CD4-positive, alpha-beta T cell treated with Interferon gamma for 1 hour (primary cell): Measurements from ENCODE around the gene AQR.
"Not testable (repeated sequence)": the region's sequence is repeated elsewhere in the genome, so short reads cannot be mapped to it uniquely, and the experiment has no call there.

Experiments used
- DNase-seq: peaks from one replicate; pipeline ENCODE4 v3.0.0-alpha.2; 2020

The AQR gene

DNA sequence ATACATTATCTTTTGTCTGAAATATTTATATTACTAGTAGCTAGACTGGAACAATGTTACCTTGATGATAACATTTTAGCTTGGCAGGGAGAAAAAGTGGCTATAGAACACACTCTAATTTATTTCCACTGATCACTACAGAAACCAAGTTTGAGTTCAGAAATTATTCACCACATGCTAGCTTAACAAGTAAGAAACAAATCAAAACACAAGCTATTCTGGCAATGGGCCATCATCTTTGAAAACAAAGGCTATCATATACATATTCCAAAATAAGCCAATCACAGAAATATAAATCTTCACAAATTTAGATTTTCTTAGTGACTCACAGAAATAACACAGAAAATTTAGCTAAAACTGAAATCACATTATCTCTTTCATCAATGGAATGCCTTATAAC is 17.1 kb downstream of the AQR start:
- DNase-seq, result no peak

DNA sequence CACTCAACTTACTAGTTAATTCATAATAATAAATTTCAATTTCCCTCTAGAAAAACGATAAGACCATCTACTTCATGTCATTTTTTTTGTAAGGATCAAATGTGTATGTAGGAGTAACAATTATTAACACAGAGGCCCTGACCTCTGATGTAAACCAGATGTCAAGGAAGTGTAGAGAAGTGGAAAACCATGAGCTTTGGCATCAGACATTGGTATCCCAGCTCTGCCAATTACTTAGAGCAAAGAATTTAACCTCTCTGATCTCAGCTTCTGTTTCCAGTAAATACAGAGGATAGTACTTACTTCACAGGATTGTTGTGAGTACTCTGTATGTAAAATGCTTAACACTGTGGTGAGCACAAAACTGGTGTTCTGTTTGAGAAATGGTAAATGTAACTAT is 17.5 kb downstream of the AQR start:
- DNase-seq, result no peak

DNA sequence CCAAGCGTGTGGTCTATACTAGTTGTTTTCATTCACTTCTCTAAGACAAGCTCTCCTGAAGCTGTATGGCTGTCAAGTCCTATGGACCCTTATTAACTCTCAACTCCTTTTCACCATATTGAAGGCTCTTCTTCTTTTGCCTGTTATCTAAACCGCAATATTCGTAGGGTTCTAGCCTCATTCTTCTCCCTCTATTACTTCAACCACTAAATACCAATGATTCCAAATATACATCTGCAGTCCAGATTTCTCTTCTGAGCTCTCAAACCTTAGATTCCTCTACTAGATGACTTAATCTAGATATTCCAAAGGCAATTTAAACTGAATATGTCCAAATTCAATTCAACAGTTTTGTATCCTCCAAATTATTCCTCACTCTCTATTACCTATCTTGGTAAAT is 24.6 kb downstream of the AQR start:
- no peak for DNase-seq

DNA sequence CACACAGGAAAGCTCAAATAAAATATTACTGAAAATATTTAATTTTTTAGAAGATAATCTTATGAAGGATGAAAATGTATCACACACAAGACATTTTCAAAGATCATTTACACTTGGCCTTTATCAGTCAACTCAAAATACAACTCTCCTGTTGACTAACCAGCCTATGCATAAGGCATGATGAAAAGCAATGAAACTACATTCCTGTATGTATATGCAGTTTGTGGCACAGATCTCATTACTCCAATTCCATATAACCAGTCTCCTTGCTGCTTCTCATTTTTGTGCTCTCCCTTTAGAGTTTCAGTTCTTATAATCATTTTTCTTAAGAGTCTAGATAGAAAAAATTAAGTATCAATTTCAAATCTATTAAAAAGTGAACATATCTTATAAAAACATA is 25.8 kb downstream of the AQR start:
- no peak for DNase-seq

DNA sequence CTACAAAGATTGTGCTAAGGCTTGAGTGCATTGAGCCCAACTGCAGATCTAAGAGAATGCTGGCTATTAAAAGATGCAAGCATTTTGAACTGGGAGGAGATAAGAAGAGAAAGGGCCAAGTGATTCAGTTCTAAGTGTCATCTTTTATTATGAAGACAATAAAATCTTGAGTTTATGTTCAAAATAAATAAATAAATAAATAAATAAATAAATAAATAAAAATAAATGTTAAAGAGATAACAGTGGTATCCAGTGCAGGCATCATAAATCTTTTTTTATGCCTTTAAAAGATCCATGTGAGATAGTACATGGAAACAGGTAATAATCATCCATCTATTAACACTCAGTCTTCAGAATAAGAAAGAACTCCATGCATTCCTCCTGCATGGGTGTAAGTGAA is 26.3 kb downstream of the AQR start:
- DNase-seq, result not testable (repeated sequence)

DNA sequence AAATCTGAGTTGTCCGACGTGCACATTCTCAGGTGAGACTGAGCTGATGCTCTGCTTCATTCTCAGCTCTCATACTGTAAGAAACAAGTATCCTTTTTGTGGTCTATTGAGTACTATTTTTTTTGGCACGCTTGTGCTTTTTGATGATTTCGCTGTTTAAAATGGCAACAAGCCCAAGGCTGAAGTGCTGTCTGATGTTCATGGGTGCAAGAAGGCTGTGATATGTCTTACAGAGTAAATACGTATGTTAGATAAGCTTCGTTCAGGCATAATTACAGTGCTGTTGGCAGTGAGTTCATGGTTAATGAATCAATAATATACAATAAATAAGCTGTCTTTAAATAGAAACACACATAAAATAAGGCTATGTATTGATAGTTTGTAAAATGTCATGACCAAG is 27.2 kb downstream of the AQR start:
- no peak for DNase-seq

DNA sequence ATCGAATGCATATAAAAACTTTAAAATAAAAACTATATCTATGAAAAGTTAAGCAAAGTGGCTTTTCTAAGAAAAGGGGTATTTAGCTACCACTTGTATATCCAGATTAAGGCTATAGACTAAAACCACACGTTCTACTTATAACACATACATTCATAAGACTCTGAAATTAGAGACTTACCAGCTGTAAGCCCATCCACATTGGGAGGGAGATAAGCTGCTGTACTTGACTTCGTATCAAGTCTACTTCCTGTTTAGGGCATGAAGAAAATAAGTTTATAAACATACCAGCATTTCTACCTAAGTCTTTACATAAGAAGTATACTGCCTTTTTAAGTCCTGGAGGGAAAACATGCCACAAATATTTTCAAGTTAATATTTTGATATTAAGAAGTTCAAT is 27.7 kb downstream of the AQR start:
- no peak for DNase-seq

DNA sequence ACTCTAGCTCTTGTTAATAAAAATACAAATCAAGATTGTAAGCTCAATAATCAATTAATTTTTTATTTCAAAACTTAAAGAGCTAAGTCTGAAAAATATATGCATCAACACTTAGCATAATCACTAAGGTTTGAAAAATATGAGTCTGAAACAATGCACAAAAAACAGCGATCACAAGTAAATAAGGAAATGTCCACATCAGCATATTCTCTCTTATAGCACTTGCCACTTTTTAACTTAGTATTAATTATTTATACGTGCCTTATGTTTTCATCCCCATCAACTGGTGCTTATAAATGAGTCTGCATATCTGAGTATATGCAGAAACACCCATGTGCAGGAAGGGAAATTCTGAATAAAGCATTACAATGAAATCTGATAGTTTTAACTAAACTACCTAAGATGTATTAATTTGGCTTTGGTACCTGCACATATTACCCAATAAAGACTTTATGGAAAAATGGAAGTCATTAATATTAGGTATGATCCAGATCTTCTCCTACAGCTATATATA is 28.3 kb downstream of the AQR start:
- DNase-seq, result no peak

DNA sequence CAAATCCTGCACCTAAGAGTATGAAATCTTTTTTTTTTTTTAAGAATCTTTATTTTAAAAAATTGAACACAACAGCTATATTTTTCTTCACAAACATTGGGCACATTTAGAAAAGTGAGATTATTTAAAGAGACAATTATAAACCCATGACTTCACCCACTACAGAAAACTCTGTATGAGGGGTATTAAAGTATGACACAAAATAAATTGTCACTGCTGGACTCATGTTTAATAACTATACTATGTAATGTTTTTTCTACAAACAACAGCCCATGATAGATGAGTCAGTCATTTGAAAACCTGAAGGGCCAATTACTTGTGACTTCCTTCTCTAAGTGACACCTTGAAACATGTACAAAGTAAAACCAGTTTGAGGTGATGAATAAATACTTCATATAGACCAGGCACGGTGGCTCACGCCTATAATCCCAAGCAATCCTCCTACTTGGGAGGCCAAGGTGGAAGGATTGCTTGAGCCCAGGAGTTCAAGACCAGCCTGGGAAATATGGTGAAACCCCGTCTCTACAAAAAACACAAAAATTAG is 36.0 kb downstream of the AQR start:
- no peak for DNase-seq

DNA sequence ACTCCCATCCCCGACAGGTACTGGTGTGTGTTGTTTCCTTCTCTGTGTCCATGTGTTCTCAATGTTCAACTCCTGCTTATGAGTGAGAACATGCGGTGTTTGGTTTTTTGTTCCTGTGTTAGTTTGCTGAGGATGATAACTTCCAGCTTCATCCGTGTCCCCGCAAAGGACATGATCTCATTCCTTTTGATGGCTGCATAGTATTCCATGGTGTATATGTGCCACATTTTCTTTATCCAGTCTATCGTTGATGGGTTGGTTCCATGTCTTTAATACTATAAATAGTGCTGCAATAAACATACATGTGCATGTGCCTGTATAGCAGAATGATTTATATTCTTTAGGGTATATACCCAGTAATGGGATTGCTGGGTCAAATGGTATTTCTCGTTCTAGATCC is 41.2 kb downstream of the AQR start:
- not testable (repeated sequence) for DNase-seq

DNA sequence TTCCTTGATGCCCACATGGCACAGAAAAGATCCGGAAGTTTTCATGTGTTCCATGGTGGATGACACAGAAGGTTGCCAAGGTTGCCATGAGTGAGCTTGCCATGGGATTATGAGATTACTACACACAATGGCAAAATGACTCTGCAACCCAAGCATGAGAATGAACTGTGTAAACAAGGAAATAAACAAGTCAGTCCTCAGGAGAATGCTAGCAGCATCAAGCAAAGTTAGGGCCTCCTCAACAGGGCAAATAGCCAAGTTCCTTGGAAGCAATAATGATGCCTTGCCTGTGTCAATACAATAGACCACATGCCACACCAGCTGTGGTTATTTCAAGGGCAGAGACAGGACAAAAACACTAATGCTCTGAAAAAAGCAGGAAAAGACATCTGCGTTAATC is 41.8 kb downstream of the AQR start:
- DNase-seq, result no peak

DNA sequence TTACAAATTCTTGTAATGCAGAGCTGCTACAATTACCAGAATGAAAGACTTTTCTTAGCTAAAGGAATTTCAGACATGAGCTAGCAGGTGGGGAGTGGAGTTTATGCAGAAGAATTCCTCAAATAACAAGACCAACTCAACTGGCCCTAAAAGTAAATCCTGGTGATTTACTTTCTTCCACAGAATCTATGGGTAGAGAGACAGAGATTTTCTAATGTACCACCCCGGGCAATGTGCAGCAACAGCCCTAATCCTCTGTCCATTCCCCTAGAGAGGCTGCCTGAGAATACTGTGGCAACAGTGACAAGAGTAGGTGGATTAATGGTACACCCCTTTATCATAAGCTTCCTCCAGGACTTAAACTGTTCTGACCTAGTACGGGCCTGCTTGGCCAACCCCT is 55.2 kb downstream of the AQR start:
- DNase-seq, result no peak

DNA sequence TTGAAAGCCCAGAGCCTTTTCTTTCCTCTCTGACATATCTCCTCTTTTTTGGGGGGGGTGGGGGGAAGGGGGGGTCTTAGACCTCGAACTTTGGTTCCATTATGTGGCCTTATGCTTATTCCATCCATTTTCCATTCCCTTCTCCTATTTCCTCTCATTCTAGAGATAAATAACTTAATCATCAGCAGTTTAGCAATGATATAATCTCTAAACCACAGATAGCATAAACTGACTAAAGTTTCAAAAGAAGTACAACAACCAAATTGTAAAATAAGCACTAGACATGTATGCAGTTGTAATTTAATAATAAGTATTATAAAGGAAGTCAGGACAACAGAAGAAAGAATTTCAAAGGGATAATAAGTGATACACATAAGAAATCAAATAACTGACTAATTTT is 64.5 kb downstream of the AQR start:
- DNase-seq, result no peak

DNA sequence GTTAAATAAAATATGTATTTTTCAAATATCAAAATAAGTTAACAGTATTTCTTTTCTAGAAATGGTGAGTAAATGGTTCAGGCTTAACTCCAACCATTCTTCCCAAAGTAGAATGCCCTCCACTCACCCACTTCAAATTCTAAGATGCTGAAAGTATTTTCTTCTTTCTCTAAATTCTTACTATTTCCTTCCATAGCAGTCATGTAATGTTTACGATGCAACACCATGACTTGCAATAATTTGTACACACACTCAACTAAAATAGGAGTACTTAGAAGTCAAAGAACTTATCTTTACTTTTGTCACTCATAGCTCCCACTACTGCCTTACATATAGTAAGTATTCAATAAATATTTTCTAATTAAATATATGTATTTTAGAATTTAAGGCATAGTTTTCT is 65.0 kb downstream of the AQR start:
- DNase-seq, result no peak

DNA sequence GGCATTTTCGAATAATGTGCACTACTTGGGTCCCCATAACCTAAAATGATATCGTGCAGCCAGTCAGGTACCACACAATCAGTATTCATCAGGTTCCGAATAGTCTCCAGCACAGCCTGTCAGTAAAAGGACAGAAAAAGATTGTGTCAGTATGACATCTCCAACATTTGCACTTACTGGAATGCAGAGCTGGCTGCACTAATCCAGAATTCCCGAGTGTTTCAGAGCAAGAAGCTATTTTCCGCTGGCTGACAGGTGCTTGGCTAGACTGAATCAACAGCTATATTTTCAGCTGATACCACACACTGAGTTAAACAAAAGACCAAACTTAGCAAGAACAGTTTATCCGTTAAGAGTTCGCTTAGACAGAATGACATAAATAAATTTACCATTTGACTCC is 68.8 kb downstream of the AQR start:
- DNase-seq, result no peak

DNA sequence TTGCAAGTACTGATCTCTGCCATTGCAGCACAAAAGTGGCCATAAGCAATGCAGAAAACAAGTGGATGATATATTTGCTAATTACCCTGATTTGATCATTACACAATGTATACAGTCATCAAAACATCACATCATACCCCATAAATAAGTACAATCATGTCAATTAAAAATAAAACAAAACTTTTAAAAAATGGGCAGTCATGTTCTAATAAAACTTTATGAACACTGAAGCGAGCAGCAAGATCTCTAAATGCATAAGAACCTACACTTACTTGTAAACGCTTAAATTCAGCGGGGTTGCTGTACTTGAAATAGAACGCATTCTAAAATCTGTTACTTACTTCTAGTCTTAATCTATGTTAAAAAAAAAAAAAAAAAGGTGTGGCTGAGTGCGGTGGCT is 73.4 kb downstream of the AQR start:
- no peak for DNase-seq

DNA sequence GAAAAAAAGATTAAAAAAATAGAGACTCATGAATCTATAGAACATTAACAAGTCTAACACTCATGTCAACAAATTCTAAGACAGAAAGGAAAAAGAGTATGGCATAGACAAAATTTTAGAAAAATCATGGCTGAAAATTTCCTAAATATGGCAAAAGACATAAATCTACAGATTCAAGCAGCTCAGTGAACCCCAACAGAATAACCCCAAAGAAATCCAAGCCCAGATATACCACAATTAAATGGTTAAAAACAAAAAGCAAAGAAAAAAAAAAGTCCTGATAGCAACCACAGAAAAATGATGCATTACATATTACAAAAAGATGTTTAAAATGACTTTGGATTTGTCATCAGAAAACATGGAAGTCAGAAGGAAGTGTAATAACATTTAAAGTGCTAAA is 75.6 kb downstream of the AQR start:
- no peak for DNase-seq

DNA sequence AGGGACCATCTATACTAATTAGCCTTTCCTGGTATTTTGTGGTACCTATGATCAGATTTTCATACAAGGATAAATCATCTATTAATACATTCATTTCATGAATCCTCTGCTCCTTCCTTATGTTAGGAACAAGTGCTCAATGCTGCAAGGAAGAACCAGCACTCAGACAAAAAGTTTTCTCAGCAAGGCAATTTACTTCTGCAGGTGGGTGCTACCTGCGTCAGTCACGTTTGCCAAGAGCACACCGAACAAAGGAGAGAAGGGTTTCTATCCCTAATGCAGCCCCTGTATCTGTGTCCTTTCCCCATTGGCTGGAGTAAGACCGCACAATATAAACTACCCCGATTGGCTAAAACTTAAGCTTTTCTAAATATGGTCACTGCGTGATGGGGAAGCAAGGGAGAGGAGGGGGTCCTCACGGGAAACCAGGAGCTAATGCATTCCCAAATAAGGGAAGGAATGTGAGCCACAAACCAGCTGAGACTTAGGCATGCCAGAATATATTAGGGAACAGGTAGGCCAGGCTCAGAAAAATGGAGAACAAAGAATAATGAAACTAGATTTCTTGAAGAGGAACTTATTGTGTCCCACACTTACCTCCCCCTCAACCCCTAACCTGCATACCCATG is 76.5 kb downstream of the AQR start:
- DNase-seq, result no peak

DNA sequence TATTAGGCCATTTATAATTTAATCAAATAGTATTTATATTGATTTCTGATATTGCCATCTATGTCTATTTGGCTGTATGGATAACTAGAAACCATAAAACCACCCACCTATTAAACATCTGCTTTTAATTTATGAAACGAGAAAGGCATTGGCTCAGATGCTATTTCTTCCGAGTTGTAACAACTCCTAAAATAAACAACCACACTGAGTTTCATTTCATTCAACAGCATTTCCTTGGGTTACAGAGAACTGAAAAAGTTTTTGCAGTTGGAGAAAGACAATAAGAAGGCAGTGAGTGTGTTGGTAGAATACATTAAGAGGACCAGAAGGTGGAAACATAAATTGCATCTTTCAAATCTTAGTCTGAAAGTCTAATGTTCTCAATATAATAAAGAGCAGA is 79.1 kb downstream of the AQR start:
- no peak for DNase-seq

DNA sequence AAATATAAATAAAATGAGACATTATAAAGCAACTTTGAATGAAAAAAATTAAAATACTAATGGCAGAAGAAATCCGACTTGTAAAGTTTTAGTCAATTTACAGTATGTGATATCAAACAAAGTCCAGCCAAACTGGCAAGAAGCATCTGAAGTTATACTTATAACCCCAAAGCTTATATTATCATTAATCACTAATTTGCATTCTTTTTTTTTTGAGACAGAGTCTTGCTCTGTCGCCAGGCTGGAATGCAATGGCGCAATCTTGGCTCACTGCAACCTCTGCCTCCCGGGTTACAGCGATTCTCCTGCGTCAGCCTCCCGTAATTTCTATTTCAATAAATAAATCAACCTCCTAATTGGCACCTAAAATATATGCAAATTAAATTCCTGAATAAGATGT is 80.1 kb downstream of the AQR start:
- no peak for DNase-seq

DNA sequence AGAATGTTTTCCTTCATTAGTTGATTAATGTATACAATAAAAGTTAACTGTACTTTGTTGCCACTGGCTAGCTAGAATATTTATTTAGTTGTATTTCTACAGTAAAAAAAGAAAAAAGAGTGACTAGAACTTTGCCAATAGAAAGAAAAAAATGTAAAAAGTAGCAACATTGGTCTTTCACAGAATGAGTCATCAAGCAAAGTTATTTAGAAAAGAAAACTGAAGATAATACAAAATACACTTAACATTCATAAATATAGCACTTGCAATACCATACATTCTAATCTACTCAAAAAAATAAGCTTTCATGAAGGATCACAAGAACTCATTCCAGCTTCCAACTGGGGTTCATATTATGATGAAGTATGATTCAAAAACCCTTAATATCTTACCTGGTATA is 83.4 kb downstream of the AQR start:
- no peak for DNase-seq

DNA sequence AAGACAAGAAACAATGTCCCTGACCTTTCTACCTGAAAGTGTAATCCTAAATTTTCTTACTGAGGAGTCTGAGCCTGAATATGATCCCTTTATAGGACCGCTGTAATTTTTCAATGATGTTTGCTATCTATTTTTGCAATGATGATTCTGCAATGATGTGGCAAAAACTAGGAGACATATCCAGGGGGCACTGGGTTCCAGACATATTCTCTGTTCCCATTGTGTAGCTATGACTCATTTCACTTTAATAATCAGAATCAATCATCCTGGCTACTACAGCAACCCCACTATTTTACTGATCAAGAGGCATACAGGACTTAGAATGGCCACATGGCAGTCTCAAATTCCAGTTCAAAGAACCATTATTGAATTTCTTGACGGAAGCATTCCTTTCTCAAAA is 85.9 kb downstream of the AQR start:
- no peak for DNase-seq

DNA sequence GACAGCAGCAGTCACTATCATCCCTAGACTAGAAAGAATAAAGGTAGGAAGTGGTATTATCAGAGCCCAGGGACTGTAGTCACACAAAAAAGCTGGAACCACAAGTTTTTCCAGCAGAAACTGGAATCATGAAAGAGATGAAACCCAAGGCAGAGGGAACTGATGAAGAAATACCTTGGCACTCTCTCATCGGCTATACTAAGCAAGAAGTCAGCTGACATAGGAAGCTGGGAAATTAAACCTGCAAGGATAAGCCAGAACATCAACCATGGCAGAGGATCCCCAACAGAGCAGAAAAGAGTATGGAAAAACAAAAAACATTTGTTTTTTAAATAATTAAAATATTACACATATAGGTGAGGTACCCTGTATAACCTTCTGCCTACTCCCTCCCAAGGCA is 86.5 kb downstream of the AQR start:
- DNase-seq, result no peak

DNA sequence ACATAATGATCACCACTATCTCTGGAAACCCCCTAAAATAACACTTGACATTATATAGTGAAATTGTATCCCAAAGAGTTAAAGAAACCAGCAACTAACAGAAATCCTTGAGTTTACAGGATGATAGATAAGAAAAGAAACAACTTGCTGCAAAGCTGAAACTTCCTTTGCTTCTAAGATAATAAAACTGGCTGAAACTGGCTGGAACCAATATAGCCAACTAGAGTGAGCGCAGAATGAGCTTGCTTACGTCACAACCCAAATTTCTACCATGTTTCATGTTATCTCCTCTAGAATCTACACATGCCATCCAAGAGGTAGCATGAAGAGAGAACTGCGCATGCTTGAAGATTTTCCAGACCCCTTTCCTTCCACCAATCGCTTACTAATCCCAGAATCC is 90.4 kb downstream of the AQR start:
- no peak for DNase-seq

DNA sequence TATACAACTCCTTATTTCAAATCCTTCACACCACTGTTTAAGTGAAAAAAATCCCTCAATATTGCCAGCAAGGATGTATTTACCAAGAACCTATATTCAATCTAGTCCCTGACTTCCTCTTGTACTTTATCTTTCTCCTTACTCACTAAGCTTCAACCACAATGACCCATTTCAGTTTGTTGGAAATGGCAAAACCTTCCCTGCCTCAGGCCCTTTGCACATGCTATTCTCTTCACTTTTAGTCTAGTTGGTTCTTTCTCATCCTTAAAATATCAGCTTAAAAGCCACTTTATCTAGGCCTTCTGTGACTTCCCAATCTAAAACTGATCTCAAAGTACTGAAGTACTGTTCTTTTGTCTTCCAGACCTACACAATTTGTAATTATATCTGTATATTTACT is 92.9 kb downstream of the AQR start:
- no peak for DNase-seq

DNA sequence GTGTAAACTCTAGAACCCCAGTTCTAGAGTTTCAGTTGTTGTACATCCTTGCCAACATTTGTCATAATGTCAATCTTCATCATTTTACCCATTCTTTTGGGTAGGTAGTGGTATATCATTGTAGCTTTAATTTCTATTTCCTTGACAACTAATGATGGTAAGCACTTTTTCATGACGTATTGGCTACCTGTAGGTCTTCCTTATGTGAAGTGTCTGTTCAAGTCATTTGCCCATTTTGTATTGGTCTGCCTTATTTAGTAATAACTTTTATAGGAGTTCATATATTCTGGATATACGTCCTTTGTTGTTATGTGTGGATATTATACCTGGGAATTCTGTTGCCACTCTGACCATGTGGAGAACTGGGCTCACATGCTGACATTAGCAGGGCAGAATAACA is 100.4 kb downstream of the AQR start:
- DNase-seq, result no peak
